Smooth muscle cell (in vitro differentiated cells): ENCODE measurements around the gene MAGI2. TPM values are rescaled to one million over a fixed set of nuclear protein-coding genes. Genes with fewer than 3 reads are reported as not detected.
A peak's percentile ranks its signal among the peaks of the same experiment; 100 is the strongest.

ENCODE experiments used
- DNase-seq: peaks from one replicate; lab custom pipeline; 2025; ENCODE audit not compliant: unreplicated experiment; lab: John Stamatoyannopoulos, UW
- H2AFZ ChIP-seq: fragments of 200-600 bp; sonication (generic); 2 replicates; pipeline ENCODE4 v1.6.0; 2016; ENCODE audit warnings: antibody characterized with exemption, low read depth, mild to moderate bottlenecking
- H3F3A ChIP-seq: fragments of 200-600 bp; sonication (generic); 2 replicates; pipeline ENCODE4 v1.6.0; 2017; ENCODE audit warnings: antibody characterized with exemption, low read depth
- H3K27ac ChIP-seq: fragments of 200-600 bp; sonication (generic); 2 replicates; pipeline ENCODE4 v1.5.1; 2016; ENCODE audit warnings: low read depth, mild to moderate bottlenecking
- H3K27me3 ChIP-seq: fragments of 200-600 bp; sonication (generic); 2 replicates; pipeline ENCODE4 v1.6.1; 2016; ENCODE audit warnings: low read depth, mild to moderate bottlenecking
- H3K36me3 ChIP-seq: fragments of 200-600 bp; sonication (generic); 2 replicates; pipeline ENCODE4 v1.5.1; 2016; ENCODE audit warnings: low read depth
- H3K4me1 ChIP-seq: fragments of 200-600 bp; sonication (generic); 2 replicates; pipeline ENCODE4 v1.5.1; 2016; ENCODE audit warnings: low read depth
- H3K4me2 ChIP-seq: fragments of 200-600 bp; sonication (generic); 2 replicates; pipeline ENCODE4 v1.6.0; 2016; ENCODE audit warnings: mild to moderate bottlenecking
- H3K4me3 ChIP-seq: fragments of 200-600 bp; sonication (generic); 2 replicates; pipeline ENCODE4 v1.5.1; 2016; ENCODE audit warnings: mild to moderate bottlenecking
- H3K79me2 ChIP-seq: fragments of 200-600 bp; sonication (generic); 2 replicates; pipeline ENCODE4 v1.6.0; 2016; ENCODE audit warnings: low read depth, mild to moderate bottlenecking
- H3K9ac ChIP-seq: fragments of 200-600 bp; sonication (generic); 2 replicates; pipeline ENCODE4 v1.6.0; 2016; ENCODE audit warnings: low read depth
- H3K9me3 ChIP-seq: fragments of 200-600 bp; sonication (generic); replicated peaks from 2 replicates; pipeline ENCODE4 v1.5.1; 2016; ENCODE audit warnings: low read depth
- H4K20me1 ChIP-seq: fragments of 200-600 bp; sonication (generic); 2 replicates; pipeline ENCODE4 v1.6.0; 2016; ENCODE audit warnings: low read depth
- WGBS: methylation state at CpG from one replicate; pipeline ENCODE4 v1.1.7; 2016; ENCODE audit warnings: low lambda C conversion rate; 5-methylcytosine and 5-hydroxymethylcytosine counted together
- polyA plus RNA-seq: library from polyadenylated mRNA; unstranded; fragments of >200 nt; fragmentation: Nextera tagmentation; extraction: Ambion mirVana; gene quantifications from 2 replicates; pipeline ENCODE4 v1.2.1, GENCODE V29; 2016
- total RNA-seq: library from RNA; depleted of rRNA; stranded (reverse); fragments of >200 nt; gene quantifications from 2 replicates; pipeline ENCODE4 v1.2.3, GENCODE V29; 2014
- TF ChIP-seq, protein P1 (sequence below): fragments of 200-600 bp; sonication (generic); IDR thresholded peaks from 2 replicates; pipeline ENCODE4 v1.5.1; 2017; ENCODE audit warnings: borderline replicate concordance, mild to moderate bottlenecking, antibody characterized with exemption; ENCODE audit not compliant: insufficient read depth, poor library complexity, severe bottlenecking

The MAGI2 gene
- total and polyA plus RNA-seq, 2 experiments from 2014 or later, result 3.4 to 10.7 TPM

DNA sequence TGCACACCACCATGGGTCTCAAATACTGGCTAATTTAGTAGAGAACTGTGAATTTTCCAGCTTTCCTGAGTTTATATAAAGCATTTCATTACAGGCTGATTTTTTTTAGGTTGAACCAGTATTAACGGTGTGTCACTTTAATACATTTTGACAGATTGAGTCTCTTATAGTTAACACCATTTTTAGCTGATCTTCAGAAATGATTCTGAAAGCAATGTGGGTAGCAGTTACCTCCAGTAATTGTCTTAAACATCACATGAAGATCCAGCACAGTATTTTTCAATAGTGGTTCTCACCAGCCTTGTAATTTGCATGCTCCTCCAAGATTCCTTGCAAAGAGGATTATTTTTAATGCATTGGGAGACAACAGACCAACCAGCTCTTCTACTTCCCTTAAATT is 961.3 kb downstream of the MAGI2 start:
- no peak for DNase-seq
- peaks cover 8% of the 10 kb centered on the region for H3K27me3 ChIP-seq
- peaks cover 16% of the 10 kb centered on the region for H3K4me1 ChIP-seq
- H3K9me3 ChIP-seq, result no peaks in the 10 kb centered on the region
- 94% methylated on average over 1 of the region's 1 CpG for WGBS
- H3K4me2 ChIP-seq, result no peak overlapping the region
- H3K4me3 ChIP-seq, result no peak overlapping the region
- H2AFZ ChIP-seq, result no peak overlapping the region
- no peaks in the 10 kb centered on the region for H4K20me1 ChIP-seq
- no peak overlapping the region for H3K9ac ChIP-seq
- H3F3A ChIP-seq, result no peaks in the 10 kb centered on the region
- no peaks in the 10 kb centered on the region for H3K36me3 ChIP-seq
- TF ChIP-seq, protein P1, sequence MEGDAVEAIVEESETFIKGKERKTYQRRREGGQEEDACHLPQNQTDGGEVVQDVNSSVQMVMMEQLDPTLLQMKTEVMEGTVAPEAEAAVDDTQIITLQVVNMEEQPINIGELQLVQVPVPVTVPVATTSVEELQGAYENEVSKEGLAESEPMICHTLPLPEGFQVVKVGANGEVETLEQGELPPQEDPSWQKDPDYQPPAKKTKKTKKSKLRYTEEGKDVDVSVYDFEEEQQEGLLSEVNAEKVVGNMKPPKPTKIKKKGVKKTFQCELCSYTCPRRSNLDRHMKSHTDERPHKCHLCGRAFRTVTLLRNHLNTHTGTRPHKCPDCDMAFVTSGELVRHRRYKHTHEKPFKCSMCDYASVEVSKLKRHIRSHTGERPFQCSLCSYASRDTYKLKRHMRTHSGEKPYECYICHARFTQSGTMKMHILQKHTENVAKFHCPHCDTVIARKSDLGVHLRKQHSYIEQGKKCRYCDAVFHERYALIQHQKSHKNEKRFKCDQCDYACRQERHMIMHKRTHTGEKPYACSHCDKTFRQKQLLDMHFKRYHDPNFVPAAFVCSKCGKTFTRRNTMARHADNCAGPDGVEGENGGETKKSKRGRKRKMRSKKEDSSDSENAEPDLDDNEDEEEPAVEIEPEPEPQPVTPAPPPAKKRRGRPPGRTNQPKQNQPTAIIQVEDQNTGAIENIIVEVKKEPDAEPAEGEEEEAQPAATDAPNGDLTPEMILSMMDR, result no peak
- no peaks in the 10 kb centered on the region for H3K79me2 ChIP-seq
- no peak overlapping the region for H3K27ac ChIP-seq

GRCh38 chr7:78490524-78490923 is 962.9 kb downstream of the MAGI2 start:
- Histone ChIP-seq H2AFZ (no peak overlapping the region), H3K9ac (no peak overlapping the region), H3K27ac (no peak overlapping the region), H3K79me2 (no peaks in the 10 kb centered on the region), H3K4me3 (no peak overlapping the region), H3K4me1 (peaks cover 8% of the 10 kb centered on the region), H3K27me3 (peaks cover 8% of the 10 kb centered on the region), H3K4me2 (no peak overlapping the region), H3K9me3 (no peaks in the 10 kb centered on the region), H3K36me3 (no peaks in the 10 kb centered on the region), H4K20me1 (no peaks in the 10 kb centered on the region), H3F3A (no peaks in the 10 kb centered on the region)
- DNase-seq, result no peak
- TF ChIP-seq, protein P1, result no peak

DNA sequence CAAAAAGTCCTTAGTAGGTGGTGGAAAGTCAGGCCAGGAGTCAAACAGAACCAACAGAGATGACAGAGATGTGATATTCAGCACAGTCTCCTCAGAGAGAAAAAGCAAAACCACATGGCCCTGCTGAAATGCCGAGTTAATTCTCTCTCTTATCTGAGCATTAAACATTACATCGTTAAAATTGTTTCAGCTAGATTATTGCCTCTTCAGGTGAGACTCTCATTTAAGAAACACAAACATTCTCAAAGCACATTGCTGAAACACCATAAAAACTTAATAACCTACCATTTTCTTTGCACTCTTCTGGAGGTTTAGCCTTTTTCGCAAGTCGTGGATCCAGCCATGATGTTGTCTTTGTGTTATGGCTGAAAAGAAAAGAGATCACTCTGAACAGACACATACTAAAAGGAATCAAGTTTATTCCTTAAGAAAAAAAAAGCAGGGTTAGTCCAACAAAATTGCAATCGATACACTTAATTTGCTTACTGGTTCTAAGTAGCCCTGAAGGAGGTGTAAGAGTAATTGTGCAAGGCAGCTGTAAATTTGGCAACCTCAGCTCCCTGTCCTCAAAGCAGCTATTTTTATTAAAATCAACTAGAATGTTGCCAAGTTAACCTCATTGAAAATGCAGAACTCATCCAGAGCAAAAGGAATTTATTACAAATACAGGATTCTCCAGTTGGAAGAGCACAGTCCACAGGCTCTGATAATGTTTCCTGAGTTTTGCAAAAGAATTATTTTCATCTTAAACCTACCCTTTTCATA is 963.8 kb downstream of the MAGI2 start:
- peak overlapping the region; percentile 20 for H3K4me3 ChIP-seq
- no peaks in the 10 kb centered on the region for H3K9me3 ChIP-seq
- TF ChIP-seq, protein P1, result no peak
- no peak overlapping the region for H2AFZ ChIP-seq
- H3K4me2 ChIP-seq, result peak overlapping the region; percentile 0
- no peak for DNase-seq
- H3K27me3 ChIP-seq, result peaks cover 8% of the 10 kb centered on the region
- no peaks in the 10 kb centered on the region for H3F3A ChIP-seq
- no peak overlapping the region for H3K27ac ChIP-seq
- no peaks in the 10 kb centered on the region for H4K20me1 ChIP-seq
- peaks cover 8% of the 10 kb centered on the region for H3K4me1 ChIP-seq
- 54% methylated on average over 5 of the region's 5 CpGs for WGBS
- no peak overlapping the region for H3K9ac ChIP-seq
- H3K79me2 ChIP-seq, result no peaks in the 10 kb centered on the region
- H3K36me3 ChIP-seq, result no peaks in the 10 kb centered on the region

- no peak overlapping the region for H3K4me3 ChIP-seq
- H3F3A ChIP-seq, result no peaks in the 10 kb centered on the region
- no peak overlapping the region for H3K9ac ChIP-seq
- H3K27ac ChIP-seq, result no peak overlapping the region
- peaks cover 8% of the 10 kb centered on the region for H3K27me3 ChIP-seq
- no peaks in the 10 kb centered on the region for H4K20me1 ChIP-seq
- TF ChIP-seq, protein P1, result no peak
- H3K79me2 ChIP-seq, result no peaks in the 10 kb centered on the region
- WGBS, result 74% methylated on average over 5 of the region's 5 CpGs
- H3K4me1 ChIP-seq, result peaks cover 8% of the 10 kb centered on the region
- DNase-seq, result no peak
- no peaks in the 10 kb centered on the region for H3K9me3 ChIP-seq
- H3K4me2 ChIP-seq, result no peak overlapping the region
- no peaks in the 10 kb centered on the region for H3K36me3 ChIP-seq
- no peak overlapping the region for H2AFZ ChIP-seq
Observed at GRCh38 chr7:78487464-78487863, 966.0 kb downstream of the MAGI2 start.
